Measurements from ENCODE around the gene BTBD1.

BTBD1 gene

DNA sequence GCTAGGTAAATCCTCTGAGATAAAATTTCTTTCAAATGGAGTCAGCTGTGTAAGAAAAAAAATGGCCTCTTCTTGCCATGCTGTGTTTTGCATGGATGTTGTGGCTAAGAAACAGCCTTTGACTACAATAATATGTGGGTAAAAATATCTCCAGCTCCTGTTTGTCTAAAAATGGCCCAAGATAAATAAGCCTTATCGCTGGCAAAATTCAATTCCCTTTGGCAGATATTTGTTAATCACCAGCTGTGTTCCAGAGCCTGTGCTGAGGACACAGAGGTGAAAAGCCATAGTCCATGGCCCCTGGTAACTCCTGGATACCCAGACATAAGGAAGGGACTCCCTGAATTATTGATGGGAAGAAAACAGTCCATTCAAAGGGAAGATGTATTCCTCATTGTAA, 96.4 kb downstream of the BTBD1 start:
- Mint-ChIP-seq H3K27ac (no peak overlapping the region), H3K27me3 (no peaks in the 10 kb centered on the region), H3K9me3 (no peaks in the 10 kb centered on the region), H3K36me3 (ENCODE audit: low read depth) (no peaks in the 10 kb centered on the region), H3K4me1 (ENCODE audit: low read depth) (peaks cover 11% of the 10 kb centered on the region), H3K4me3 (no peak overlapping the region)

DNA sequence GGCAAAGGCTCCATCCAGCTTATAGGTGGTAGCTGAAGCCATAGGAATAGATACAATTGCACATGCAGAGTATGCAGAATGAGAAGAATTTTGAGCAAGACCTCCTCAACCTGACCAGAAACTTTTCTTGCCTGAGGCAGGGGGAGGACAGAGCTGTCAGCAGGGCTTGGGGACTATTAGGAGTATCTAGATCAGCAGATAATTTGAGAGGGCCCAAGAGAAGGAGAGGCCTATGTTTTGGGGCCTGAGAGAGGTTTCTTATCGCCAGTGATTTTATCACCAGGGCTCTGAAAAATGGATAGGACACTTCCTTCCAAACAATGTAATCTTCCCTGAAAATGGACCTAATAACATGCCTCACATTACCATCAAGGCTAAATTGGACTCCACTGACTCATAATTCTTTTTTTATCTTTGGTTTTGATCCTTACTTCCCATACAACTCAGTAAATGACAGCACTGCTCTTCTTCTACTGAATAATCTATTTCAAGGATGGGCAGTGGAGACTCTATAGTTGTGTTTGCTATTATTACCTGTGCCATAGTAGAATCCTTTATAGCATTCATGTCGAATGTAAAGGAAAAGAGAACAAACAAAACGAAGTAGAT, 96.9 kb downstream of the BTBD1 start:
- no peaks in the 10 kb centered on the region for H3K27me3 Mint-ChIP-seq
- no peak overlapping the region for H3K4me3 Mint-ChIP-seq
- H3K4me1 Mint-ChIP-seq (ENCODE audit: low read depth) = peaks cover 11% of the 10 kb centered on the region
- H3K27ac Mint-ChIP-seq = no peak overlapping the region
- H3K9me3 Mint-ChIP-seq = no peaks in the 10 kb centered on the region
- no peaks in the 10 kb centered on the region for H3K36me3 Mint-ChIP-seq (ENCODE audit: low read depth)

DNA sequence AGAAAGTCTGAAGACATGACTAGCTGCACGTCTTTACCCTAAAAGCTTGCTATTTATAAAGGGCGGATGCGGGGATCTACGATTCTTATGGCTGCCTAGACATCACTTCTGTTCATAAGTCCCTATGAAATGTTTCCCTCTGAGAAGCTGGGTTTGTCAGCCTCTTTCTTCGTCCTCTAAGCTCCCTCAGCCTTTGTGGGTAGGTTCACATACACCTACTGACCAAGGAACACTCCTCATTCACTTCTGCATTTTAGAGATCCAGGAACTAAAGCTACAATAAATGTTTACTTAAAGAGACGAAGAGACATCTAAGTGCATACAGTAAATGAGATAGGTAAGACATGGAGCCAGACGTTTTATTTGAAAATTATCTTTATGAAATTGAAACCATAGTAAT, 97.7 kb downstream of the BTBD1 start:
- Mint-ChIP-seq H3K27ac (no peak overlapping the region), H3K36me3 (ENCODE audit: low read depth) (no peaks in the 10 kb centered on the region), H3K9me3 (no peaks in the 10 kb centered on the region), H3K4me3 (no peak overlapping the region), H3K27me3 (no peaks in the 10 kb centered on the region), H3K4me1 (ENCODE audit: low read depth) (peaks cover 11% of the 10 kb centered on the region)

DNA sequence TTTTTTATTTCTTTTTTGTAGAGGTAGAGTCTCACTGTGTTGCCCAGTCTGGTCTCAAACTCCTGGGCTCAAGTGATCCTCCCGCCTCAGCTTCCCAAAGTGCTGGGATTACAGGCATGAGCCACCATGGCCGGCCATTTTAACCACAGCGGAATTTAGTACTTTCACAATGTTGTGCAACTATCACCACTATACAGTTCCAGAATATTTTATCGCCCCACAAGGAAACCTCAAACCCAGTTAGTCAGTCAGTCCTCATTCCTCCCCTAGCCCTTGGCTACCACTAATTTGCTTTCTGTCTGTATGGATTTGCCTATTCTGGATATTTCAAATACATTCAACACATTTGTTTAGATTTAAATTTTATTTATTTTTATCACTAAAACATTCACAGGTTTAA, 99.0 kb downstream of the BTBD1 start:
- Mint-ChIP-seq H3K27me3 (no peaks in the 10 kb centered on the region), H3K9me3 (no peaks in the 10 kb centered on the region), H3K36me3 (ENCODE audit: low read depth) (no peaks in the 10 kb centered on the region), H3K4me3 (no peak overlapping the region), H3K27ac (no peak overlapping the region), H3K4me1 (ENCODE audit: low read depth) (peaks cover 11% of the 10 kb centered on the region)

DNA sequence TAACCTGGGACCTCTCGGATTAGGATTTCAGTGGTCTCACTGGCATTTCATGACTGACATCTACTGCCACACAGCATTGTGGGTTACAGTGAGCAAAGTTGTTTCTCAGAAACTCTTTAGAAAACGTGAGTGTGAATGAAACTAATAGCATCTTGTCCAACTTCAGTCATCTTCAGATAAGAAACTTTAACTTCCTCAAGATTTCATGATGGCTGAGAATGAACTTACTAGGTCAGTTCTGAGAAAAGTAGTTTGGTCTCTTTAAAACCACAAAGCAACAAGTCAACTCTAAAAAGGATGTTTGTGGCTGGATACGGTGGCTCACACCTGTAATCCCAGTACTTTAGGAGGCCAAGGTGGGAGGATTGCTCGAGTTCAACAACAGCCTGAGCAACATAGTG, 100.4 kb downstream of the BTBD1 start:
- H3K27ac Mint-ChIP-seq = no peak overlapping the region
- H3K4me1 Mint-ChIP-seq (ENCODE audit: low read depth) = peaks cover 11% of the 10 kb centered on the region
- H3K36me3 Mint-ChIP-seq (ENCODE audit: low read depth) = no peaks in the 10 kb centered on the region
- no peak overlapping the region for H3K4me3 Mint-ChIP-seq
- H3K27me3 Mint-ChIP-seq = no peaks in the 10 kb centered on the region
- H3K9me3 Mint-ChIP-seq = no peaks in the 10 kb centered on the region

Data from stimulated activated naive CD8-positive, alpha-beta T cell treated with anti-CD3 and anti-CD28 coated beads, Interleukin-15, Interleukin-2, amounts not matched to agents 100 ng/mL and 50 ng/mL, for 24 hours (primary cell).